SK-N-SH (cell line): ENCODE results near the gene ANKS1B.

Source experiments
- CHD2 ChIP-seq: fragments of 150-350 bp; IDR thresholded peaks from 2 replicates; pipeline ENCODE4 v1.6.1; 2018; ENCODE audit warnings: low read length; ENCODE audit not compliant: partially characterized antibody
- ELF1 ChIP-seq: IDR thresholded peaks from 2 replicates; pipeline ENCODE4 v1.4.0; 2012
- FOXM1 ChIP-seq: IDR thresholded peaks from 2 replicates; pipeline ENCODE4 v1.4.0; 2012; ENCODE audit warnings: low read depth, mild to moderate bottlenecking
- GABPA ChIP-seq: IDR thresholded peaks from 2 replicates; pipeline ENCODE4 v1.4.0; 2012; ENCODE audit warnings: low read depth, mild to moderate bottlenecking
- NFIC ChIP-seq: IDR thresholded peaks from 2 replicates; pipeline ENCODE4 v1.4.0; 2012; ENCODE audit warnings: borderline replicate concordance
- PBX3 ChIP-seq: IDR thresholded peaks from 2 replicates; pipeline ENCODE4; 2012
- SIN3A ChIP-seq: IDR thresholded peaks from 2 replicates; pipeline ENCODE4 v1.6.1; 2012; ENCODE audit warnings: low read depth, mild to moderate bottlenecking, low read length, moderate library complexity, borderline replicate concordance
- SMC3 ChIP-seq: IDR thresholded peaks from 2 replicates; pipeline ENCODE4 v1.6.1; 2012; ENCODE audit warnings: low read depth, low read length, improper control_type of control experiment
- TAF1 ChIP-seq: IDR thresholded peaks from 2 replicates; pipeline ENCODE4 v1.6.1; 2012; ENCODE audit warnings: low read depth, mild to moderate bottlenecking, low read length, moderate library complexity, borderline replicate concordance
- TCF12 ChIP-seq: IDR thresholded peaks from 2 replicates; pipeline ENCODE4 v1.4.0; 2012
- TEAD4 ChIP-seq: IDR thresholded peaks from 2 replicates; pipeline ENCODE4 v1.4.0; 2012; ENCODE audit warnings: mild to moderate bottlenecking, borderline replicate concordance; ENCODE audit not compliant: insufficient read depth
- TF ChIP-seq, protein P1 (sequence below): fragments of 200-600 bp; sonication (generic); IDR thresholded peaks from 2 replicates; pipeline ENCODE4 v1.6.1; 2017; ENCODE audit warnings: antibody characterized with exemption, mild to moderate bottlenecking, moderate library complexity
- TF ChIP-seq, protein P2 (sequence below): IDR thresholded peaks from 2 replicates; pipeline ENCODE4 v1.4.0; 2012; ENCODE audit warnings: low read depth, borderline replicate concordance
- TF ChIP-seq, protein P3 (sequence below): fragments of 150-350 bp; IDR thresholded peaks from 2 replicates; pipeline ENCODE4 v1.6.1; 2017; ENCODE audit warnings: antibody characterized with exemption, low read length, low read depth, borderline replicate concordance

GRCh38 chr12:98738002-98738401, 1246.7 kb downstream of the ANKS1B start:
- TF ChIP-seq, protein P1, sequence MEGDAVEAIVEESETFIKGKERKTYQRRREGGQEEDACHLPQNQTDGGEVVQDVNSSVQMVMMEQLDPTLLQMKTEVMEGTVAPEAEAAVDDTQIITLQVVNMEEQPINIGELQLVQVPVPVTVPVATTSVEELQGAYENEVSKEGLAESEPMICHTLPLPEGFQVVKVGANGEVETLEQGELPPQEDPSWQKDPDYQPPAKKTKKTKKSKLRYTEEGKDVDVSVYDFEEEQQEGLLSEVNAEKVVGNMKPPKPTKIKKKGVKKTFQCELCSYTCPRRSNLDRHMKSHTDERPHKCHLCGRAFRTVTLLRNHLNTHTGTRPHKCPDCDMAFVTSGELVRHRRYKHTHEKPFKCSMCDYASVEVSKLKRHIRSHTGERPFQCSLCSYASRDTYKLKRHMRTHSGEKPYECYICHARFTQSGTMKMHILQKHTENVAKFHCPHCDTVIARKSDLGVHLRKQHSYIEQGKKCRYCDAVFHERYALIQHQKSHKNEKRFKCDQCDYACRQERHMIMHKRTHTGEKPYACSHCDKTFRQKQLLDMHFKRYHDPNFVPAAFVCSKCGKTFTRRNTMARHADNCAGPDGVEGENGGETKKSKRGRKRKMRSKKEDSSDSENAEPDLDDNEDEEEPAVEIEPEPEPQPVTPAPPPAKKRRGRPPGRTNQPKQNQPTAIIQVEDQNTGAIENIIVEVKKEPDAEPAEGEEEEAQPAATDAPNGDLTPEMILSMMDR: no peak
- TF ChIP-seq ELF1: no peak
- TF ChIP-seq NFIC: no peak
- TF ChIP-seq FOXM1: no peak
- TF ChIP-seq TAF1: no peak
- no peak for TF ChIP-seq SIN3A
- no peak for TF ChIP-seq GABPA
- no peak for TF ChIP-seq CHD2
- TF ChIP-seq PBX3: no peak
- TF ChIP-seq TEAD4: no peak
- TF ChIP-seq, protein P2, sequence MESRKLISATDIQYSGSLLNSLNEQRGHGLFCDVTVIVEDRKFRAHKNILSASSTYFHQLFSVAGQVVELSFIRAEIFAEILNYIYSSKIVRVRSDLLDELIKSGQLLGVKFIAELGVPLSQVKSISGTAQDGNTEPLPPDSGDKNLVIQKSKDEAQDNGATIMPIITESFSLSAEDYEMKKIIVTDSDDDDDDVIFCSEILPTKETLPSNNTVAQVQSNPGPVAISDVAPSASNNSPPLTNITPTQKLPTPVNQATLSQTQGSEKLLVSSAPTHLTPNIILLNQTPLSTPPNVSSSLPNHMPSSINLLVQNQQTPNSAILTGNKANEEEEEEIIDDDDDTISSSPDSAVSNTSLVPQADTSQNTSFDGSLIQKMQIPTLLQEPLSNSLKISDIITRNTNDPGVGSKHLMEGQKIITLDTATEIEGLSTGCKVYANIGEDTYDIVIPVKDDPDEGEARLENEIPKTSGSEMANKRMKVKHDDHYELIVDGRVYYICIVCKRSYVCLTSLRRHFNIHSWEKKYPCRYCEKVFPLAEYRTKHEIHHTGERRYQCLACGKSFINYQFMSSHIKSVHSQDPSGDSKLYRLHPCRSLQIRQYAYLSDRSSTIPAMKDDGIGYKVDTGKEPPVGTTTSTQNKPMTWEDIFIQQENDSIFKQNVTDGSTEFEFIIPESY: no peak
- TF ChIP-seq, protein P3, sequence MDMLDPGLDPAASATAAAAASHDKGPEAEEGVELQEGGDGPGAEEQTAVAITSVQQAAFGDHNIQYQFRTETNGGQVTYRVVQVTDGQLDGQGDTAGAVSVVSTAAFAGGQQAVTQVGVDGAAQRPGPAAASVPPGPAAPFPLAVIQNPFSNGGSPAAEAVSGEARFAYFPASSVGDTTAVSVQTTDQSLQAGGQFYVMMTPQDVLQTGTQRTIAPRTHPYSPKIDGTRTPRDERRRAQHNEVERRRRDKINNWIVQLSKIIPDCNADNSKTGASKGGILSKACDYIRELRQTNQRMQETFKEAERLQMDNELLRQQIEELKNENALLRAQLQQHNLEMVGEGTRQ: no peak
- TF ChIP-seq TCF12: no peak
- no peak for TF ChIP-seq SMC3
